ENCODE measurements around the gene TEX10. TPM values are rescaled to one million over a fixed set of nuclear protein-coding genes. Genes with fewer than 3 reads are reported as not detected.

The TEX10 gene
- total RNA-seq, 4 donors from 2014 or later: 11.8 to 16.7 (median 14.8) TPM

DNA sequence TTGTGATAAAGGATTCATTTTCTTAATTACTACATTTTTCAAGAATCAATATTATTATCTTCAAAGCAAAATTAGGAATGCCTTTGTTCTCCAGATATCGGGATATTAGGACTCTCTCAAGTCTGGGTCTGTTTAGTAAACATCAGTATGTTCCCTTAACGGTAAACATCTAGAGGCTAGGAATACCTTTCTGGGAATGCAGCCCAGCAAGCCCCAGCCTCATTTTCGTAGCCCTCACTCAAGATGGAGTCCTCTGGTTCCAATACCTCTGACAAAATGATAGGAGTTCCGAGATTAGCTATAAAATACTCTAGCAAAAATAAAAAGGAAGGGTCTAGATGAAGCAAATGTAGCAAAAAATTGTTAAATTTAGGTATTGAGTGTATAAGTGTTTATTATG, 84.5 kb downstream of the TEX10 start:
- Histone ChIP-seq H3K9me3 (no peaks in the 10 kb centered on the region), H3K4me1 (no peaks in the 10 kb centered on the region), H3K27ac (no peak overlapping the region), H3K27me3 (no peaks in the 10 kb centered on the region), H3K36me3 (peaks cover 0 to 37% (median 0%) of the 10 kb centered on the region in 3 donors), H3K4me3 (no peak overlapping the region)
- 92 to 94% methylated on average over 4 of the region's 4 CpGs for WGBS, 2 donors
- TF ChIP-seq POLR2A (IDR thresholded peaks at IDR 0.05) (no peak), EP300 (IDR thresholded peaks at IDR 0.05) (no peak)
- TF ChIP-seq, protein P1, sequence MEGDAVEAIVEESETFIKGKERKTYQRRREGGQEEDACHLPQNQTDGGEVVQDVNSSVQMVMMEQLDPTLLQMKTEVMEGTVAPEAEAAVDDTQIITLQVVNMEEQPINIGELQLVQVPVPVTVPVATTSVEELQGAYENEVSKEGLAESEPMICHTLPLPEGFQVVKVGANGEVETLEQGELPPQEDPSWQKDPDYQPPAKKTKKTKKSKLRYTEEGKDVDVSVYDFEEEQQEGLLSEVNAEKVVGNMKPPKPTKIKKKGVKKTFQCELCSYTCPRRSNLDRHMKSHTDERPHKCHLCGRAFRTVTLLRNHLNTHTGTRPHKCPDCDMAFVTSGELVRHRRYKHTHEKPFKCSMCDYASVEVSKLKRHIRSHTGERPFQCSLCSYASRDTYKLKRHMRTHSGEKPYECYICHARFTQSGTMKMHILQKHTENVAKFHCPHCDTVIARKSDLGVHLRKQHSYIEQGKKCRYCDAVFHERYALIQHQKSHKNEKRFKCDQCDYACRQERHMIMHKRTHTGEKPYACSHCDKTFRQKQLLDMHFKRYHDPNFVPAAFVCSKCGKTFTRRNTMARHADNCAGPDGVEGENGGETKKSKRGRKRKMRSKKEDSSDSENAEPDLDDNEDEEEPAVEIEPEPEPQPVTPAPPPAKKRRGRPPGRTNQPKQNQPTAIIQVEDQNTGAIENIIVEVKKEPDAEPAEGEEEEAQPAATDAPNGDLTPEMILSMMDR (IDR thresholded peaks at IDR 0.05): no peak
- DNase-seq (ENCODE audit: low spot score in 2 of 2): no peak

DNA sequence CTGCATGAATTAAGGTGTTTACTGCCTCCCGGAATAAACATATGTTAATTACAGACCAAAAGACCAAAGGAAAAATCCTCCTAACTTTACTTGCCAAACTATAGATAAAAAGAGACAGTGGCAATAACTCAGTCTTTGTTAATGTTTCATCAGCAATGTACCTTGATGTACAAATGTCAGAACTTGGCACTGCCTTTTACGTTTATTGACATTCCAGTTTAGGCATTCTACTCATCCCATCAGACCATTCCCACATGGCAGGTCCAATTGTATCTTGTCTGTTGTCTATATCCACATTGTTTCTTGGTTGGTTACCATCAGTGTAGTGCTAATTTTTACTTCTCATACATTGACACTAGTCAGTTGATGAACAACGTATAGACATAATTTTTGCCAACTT, 85.5 kb downstream of the TEX10 start:
- no peaks in the 10 kb centered on the region for H3K4me1 ChIP-seq
- no peaks in the 10 kb centered on the region for H3K9me3 ChIP-seq
- no peak for DNase-seq (ENCODE audit: low spot score in 2 of 2)
- H3K27ac ChIP-seq: no peak overlapping the region
- TF ChIP-seq EP300 (IDR thresholded peaks at IDR 0.05) (no peak), POLR2A (IDR thresholded peaks at IDR 0.05) (no peak)
- TF ChIP-seq, protein P1 (IDR thresholded peaks at IDR 0.05): no peak
- no peaks in the 10 kb centered on the region for H3K27me3 ChIP-seq
- 91 to 95% methylated on average over 3 of the region's 3 CpGs for WGBS, 2 donors
- H3K36me3 ChIP-seq: peaks cover 0 to 33% (median 0%) of the 10 kb centered on the region in 3 donors
- H3K4me3 ChIP-seq: no peak overlapping the region

Other genes starting within 250 kb of the TEX10 start
- gene MSANTD3, start 74.2 kb upstream of the TEX10 start, total RNA-seq: 10 to 100 TPM; 10.4 to 25.5 (median 13.6) TPM
- gene TMEFF1, start 120.2 kb upstream of the TEX10 start, total RNA-seq: 1 to 10 TPM in 1 of 4 donors, under 1 TPM in 1, not detected in 2; 0.42 to 1.6 TPM
- gene CAVIN4, start 225.1 kb upstream of the TEX10 start, total RNA-seq: under 1 TPM in 1 of 4 donors, not detected in 3; 0.39 TPM